Smooth muscle cell (in vitro differentiated cells): Measurements from ENCODE around the gene PGAM4. TPM values are rescaled to one million over a fixed set of nuclear protein-coding genes. Genes with fewer than 3 reads are reported as not detected.

ENCODE experiments used
- DNase-seq: peaks from one replicate; lab custom pipeline; 2025; ENCODE audit not compliant: unreplicated experiment; lab: John Stamatoyannopoulos, UW
- H2AFZ ChIP-seq: fragments of 200-600 bp; sonication (generic); 2 replicates; pipeline ENCODE4 v1.6.0; 2016; ENCODE audit warnings: antibody characterized with exemption, low read depth, mild to moderate bottlenecking
- H3F3A ChIP-seq: fragments of 200-600 bp; sonication (generic); 2 replicates; pipeline ENCODE4 v1.6.0; 2017; ENCODE audit warnings: antibody characterized with exemption, low read depth
- H3K27ac ChIP-seq: fragments of 200-600 bp; sonication (generic); 2 replicates; pipeline ENCODE4 v1.5.1; 2016; ENCODE audit warnings: low read depth, mild to moderate bottlenecking
- H3K27me3 ChIP-seq: fragments of 200-600 bp; sonication (generic); 2 replicates; pipeline ENCODE4 v1.6.1; 2016; ENCODE audit warnings: low read depth, mild to moderate bottlenecking
- H3K36me3 ChIP-seq: fragments of 200-600 bp; sonication (generic); 2 replicates; pipeline ENCODE4 v1.5.1; 2016; ENCODE audit warnings: low read depth
- H3K4me1 ChIP-seq: fragments of 200-600 bp; sonication (generic); 2 replicates; pipeline ENCODE4 v1.5.1; 2016; ENCODE audit warnings: low read depth
- H3K4me2 ChIP-seq: fragments of 200-600 bp; sonication (generic); 2 replicates; pipeline ENCODE4 v1.6.0; 2016; ENCODE audit warnings: mild to moderate bottlenecking
- H3K4me3 ChIP-seq: fragments of 200-600 bp; sonication (generic); 2 replicates; pipeline ENCODE4 v1.5.1; 2016; ENCODE audit warnings: mild to moderate bottlenecking
- H3K79me2 ChIP-seq: fragments of 200-600 bp; sonication (generic); 2 replicates; pipeline ENCODE4 v1.6.0; 2016; ENCODE audit warnings: low read depth, mild to moderate bottlenecking
- H3K9ac ChIP-seq: fragments of 200-600 bp; sonication (generic); 2 replicates; pipeline ENCODE4 v1.6.0; 2016; ENCODE audit warnings: low read depth
- H3K9me3 ChIP-seq: fragments of 200-600 bp; sonication (generic); replicated peaks from 2 replicates; pipeline ENCODE4 v1.5.1; 2016; ENCODE audit warnings: low read depth
- H4K20me1 ChIP-seq: fragments of 200-600 bp; sonication (generic); 2 replicates; pipeline ENCODE4 v1.6.0; 2016; ENCODE audit warnings: low read depth
- WGBS: methylation state at CpG from one replicate; pipeline ENCODE4 v1.1.7; 2016; ENCODE audit warnings: low lambda C conversion rate; 5-methylcytosine and 5-hydroxymethylcytosine counted together
- polyA plus RNA-seq: library from polyadenylated mRNA; unstranded; fragments of >200 nt; fragmentation: Nextera tagmentation; extraction: Ambion mirVana; gene quantifications from 2 replicates; pipeline ENCODE4 v1.2.1, GENCODE V29; 2016
- total RNA-seq: library from RNA; depleted of rRNA; stranded (reverse); fragments of >200 nt; gene quantifications from 2 replicates; pipeline ENCODE4 v1.2.3, GENCODE V29; 2014
- TF ChIP-seq, protein P1 (sequence below): fragments of 200-600 bp; sonication (generic); IDR thresholded peaks from 2 replicates; pipeline ENCODE4 v1.5.1; 2017; ENCODE audit warnings: borderline replicate concordance, mild to moderate bottlenecking, antibody characterized with exemption; ENCODE audit not compliant: insufficient read depth, poor library complexity, severe bottlenecking

The PGAM4 gene
- total and polyA plus RNA-seq, 2 experiments from 2014 or later, result not detected

DNA sequence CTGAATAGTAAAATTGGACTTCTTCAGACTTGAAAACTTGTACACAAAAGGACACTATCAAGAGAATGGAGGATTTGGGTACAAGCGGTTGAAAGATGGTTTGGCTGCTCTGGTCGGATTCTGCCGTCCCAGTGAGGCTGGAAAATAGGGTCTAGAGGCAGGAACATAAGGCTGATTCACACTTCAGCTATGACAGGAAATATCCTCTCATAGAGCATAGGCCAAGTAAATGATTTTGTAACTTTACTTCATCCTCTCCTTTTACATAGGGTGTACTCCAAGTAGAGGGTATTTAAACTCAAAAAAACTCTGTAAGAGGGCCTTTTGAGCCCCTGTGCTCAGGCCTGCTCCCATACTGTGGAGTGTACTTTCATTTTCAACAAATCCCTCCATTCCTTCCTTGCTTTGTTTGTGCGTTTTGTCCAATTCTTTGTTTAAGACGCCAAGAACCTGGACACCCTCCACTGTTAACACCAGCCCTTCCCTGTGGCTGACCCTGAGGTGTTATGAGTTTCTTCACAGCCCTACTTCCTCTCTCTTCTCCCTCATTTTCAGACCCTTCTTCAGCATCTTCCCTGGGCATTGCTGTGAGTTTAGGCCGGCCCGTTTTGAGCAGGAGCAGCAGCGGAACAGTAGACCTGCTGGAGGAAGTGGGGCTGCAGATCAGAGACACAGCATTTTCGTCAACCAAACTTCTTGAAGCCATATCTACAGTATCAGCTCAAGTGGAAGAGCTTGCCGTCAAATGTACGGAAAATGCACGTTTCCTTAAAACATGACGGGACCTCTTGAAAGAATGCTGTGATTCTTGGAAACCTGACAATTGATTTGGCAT lies 7.2 kb downstream of the PGAM4 start:
- no peak overlapping the region for H2AFZ ChIP-seq

DNA sequence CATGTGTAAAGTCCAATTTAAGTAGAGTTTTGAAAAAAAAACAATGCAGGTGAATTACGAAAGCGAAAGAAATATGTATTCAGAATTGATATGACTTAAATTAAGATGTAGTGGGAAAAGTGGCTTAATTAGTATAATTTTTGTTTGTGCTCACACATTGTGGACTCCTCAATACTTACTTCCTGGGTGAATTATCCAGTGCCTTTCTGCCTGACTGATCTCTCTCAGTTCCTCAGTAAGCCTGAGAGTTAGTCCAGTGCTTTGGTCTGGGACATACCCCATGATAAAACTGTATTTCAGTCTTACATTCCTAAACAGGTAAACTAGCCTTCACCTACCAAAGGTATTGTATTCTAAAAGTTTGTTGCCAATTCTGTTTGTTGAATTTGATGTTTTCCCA lies 8.4 kb downstream of the PGAM4 start:
- no peaks in the 10 kb centered on the region for H3K4me1 ChIP-seq
- 85% methylated on average over 2 of the region's 2 CpGs for WGBS

More for the DNA sequence above, 7.2 kb downstream of the PGAM4 start:
- no peak overlapping the region for H3K9ac ChIP-seq
- no peaks in the 10 kb centered on the region for H3K27me3 ChIP-seq
- no peaks in the 10 kb centered on the region for H3K4me1 ChIP-seq
- no peaks in the 10 kb centered on the region for H3K9me3 ChIP-seq
- H3K36me3 ChIP-seq, result no peaks in the 10 kb centered on the region
- no peak for DNase-seq
- no peaks in the 10 kb centered on the region for H3F3A ChIP-seq
- TF ChIP-seq, protein P1, sequence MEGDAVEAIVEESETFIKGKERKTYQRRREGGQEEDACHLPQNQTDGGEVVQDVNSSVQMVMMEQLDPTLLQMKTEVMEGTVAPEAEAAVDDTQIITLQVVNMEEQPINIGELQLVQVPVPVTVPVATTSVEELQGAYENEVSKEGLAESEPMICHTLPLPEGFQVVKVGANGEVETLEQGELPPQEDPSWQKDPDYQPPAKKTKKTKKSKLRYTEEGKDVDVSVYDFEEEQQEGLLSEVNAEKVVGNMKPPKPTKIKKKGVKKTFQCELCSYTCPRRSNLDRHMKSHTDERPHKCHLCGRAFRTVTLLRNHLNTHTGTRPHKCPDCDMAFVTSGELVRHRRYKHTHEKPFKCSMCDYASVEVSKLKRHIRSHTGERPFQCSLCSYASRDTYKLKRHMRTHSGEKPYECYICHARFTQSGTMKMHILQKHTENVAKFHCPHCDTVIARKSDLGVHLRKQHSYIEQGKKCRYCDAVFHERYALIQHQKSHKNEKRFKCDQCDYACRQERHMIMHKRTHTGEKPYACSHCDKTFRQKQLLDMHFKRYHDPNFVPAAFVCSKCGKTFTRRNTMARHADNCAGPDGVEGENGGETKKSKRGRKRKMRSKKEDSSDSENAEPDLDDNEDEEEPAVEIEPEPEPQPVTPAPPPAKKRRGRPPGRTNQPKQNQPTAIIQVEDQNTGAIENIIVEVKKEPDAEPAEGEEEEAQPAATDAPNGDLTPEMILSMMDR, result no peak
- WGBS, result 82% methylated on average over 13 of the region's 13 CpGs
- no peak overlapping the region for H3K27ac ChIP-seq
- no peak overlapping the region for H3K4me2 ChIP-seq
- H4K20me1 ChIP-seq, result no peaks in the 10 kb centered on the region
- H3K4me3 ChIP-seq, result no peak overlapping the region
- no peaks in the 10 kb centered on the region for H3K79me2 ChIP-seq

DNA sequence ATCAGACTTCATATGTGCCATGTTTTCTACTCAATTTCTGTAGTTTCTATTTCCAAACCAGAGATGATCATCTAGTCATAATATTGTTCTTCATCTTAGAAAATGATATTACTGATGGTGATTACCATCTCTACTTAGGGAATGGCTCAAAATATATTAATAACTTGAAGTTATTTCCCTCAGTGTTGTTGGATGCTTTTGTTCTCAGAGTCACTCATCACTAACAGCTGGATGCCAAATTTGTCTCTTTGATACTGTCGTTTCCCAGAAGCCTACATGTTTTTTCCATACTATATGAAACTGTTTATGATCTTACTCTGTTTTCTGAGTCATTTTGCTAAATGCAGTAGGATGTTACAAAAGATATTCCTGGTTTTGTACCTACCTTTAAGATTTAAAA lies 8.9 kb downstream of the PGAM4 start:
- no peaks in the 10 kb centered on the region for H3F3A ChIP-seq
- no peaks in the 10 kb centered on the region for H3K4me1 ChIP-seq
- no peaks in the 10 kb centered on the region for H3K79me2 ChIP-seq
- WGBS, result 44% methylated on average over 1 of the region's 1 CpG
- TF ChIP-seq, protein P1, result no peak
- H3K9me3 ChIP-seq, result peaks cover 2% of the 10 kb centered on the region
- H3K27me3 ChIP-seq, result no peaks in the 10 kb centered on the region
- no peak overlapping the region for H3K4me2 ChIP-seq
- H3K9ac ChIP-seq, result no peak overlapping the region
- no peak overlapping the region for H3K4me3 ChIP-seq
- H3K36me3 ChIP-seq, result no peaks in the 10 kb centered on the region
- no peak for DNase-seq
- no peaks in the 10 kb centered on the region for H4K20me1 ChIP-seq
- no peak overlapping the region for H2AFZ ChIP-seq
- H3K27ac ChIP-seq, result no peak overlapping the region

More for the DNA sequence above, 8.4 kb downstream of the PGAM4 start:
- DNase-seq, result no peak
- no peak overlapping the region for H3K4me2 ChIP-seq
- no peaks in the 10 kb centered on the region for H4K20me1 ChIP-seq
- H3F3A ChIP-seq, result no peaks in the 10 kb centered on the region
- H3K79me2 ChIP-seq, result no peaks in the 10 kb centered on the region
- TF ChIP-seq, protein P1, result no peak
- no peak overlapping the region for H2AFZ ChIP-seq
- H3K27me3 ChIP-seq, result no peaks in the 10 kb centered on the region
- H3K4me3 ChIP-seq, result no peak overlapping the region
- no peaks in the 10 kb centered on the region for H3K36me3 ChIP-seq
- no peak overlapping the region for H3K9ac ChIP-seq
- no peaks in the 10 kb centered on the region for H3K9me3 ChIP-seq
- H3K27ac ChIP-seq, result no peak overlapping the region

DNA sequence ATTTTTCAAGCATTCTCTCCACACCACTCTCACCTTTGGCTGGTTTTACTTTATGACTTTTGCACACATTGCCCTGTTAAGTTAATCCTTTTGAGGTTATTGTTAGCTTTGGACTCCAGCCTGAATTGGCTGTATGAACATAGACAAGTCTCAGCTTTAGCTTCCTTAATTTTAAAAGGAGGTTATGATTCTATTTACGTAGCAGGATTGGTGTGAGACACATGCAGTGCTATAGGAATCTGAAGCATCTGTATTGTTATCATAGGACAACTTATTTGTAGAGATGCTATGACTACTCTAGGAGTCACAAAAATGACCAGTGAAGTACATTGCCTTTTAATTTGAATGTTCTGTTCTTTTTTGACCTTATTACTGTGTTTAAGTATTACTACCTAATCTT lies 15.7 kb downstream of the PGAM4 start:
- Histone ChIP-seq H2AFZ (no peak overlapping the region), H3K4me3 (no peak overlapping the region), H3K9me3 (peaks cover 3% of the 10 kb centered on the region), H3F3A (no peaks in the 10 kb centered on the region), H3K4me1 (no peaks in the 10 kb centered on the region), H4K20me1 (no peaks in the 10 kb centered on the region), H3K27ac (no peak overlapping the region), H3K27me3 (no peaks in the 10 kb centered on the region), H3K4me2 (no peak overlapping the region), H3K79me2 (no peaks in the 10 kb centered on the region), H3K36me3 (no peaks in the 10 kb centered on the region), H3K9ac (no peak overlapping the region)
- DNase-seq, result no peak
- 72% methylated on average over 1 of the region's 1 CpG for WGBS
- TF ChIP-seq, protein P1, result no peak
